Putamen (tissue), 1 donor: Measurements from ENCODE around the gene TRIM62.

Source experiments
- DNase-seq: peaks from one replicate; pipeline ENCODE4 v3.0.0-alpha.2; 2016; ENCODE audit warnings: low spot score

TRIM62 gene

GRCh38 chr1:33098371-33098770 lies 83.5 kb downstream of the TRIM62 start:
- no peak for DNase-seq

DNA sequence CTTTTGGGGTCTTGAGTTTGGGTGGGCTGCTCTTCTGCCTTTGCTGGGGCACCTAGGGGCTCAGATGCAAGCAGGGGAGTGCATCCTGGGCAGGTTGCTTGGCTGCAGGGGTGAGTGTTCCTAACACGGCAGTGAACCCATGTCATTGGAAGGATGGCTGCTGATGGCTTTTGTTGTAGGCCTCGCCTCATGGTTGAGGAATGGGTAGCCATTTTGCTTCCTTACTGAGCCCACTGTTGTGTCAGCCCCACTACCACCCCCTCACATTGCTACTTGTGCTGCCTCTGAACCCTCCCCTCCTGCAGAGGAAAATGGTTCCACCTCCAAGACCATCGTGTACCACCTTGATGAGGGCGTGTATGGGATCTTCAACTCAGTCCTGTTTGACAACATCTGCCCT lies 84.1 kb downstream of the TRIM62 start:
- DNase-seq: no peak

GRCh38 chr1:33097137-33097611 lies 84.7 kb downstream of the TRIM62 start:
- DNase-seq: no peak

GRCh38 chr1:33096363-33097005 lies 85.4 kb downstream of the TRIM62 start:
- no peak for DNase-seq
